Neural cell (in vitro differentiated cells): ENCODE results near the gene ZNF335.

Experiments used
- CTCF ChIP-seq: fragments of 450-650 bp; IDR thresholded peaks from 2 replicates; pipeline ENCODE4 v1.5.1; 2014; ENCODE audit warnings: antibody characterized with exemption, mild to moderate bottlenecking, moderate library complexity; ENCODE audit not compliant: poor library complexity, severe bottlenecking
- POLR2AphosphoS5 ChIP-seq: IDR thresholded peaks from 2 replicates; pipeline ENCODE4 v1.6.1; 2012
- REST ChIP-seq: IDR thresholded peaks from 2 replicates; pipeline ENCODE4 v1.6.1; 2012; ENCODE audit warnings: borderline replicate concordance

- TF ChIP-seq REST (no peak), CTCF (no peak), POLR2AphosphoS5 (no peak)
Observed at GRCh38 chr20:45946149-45946970, 25.6 kb downstream of the ZNF335 start.
